ENCODE data around the gene KIRREL3. TPM values are rescaled to one million over a fixed set of nuclear protein-coding genes. Genes with fewer than 3 reads are reported as not detected.

Gene KIRREL3
- total RNA-seq, 2 donors from 2014 or later = not detected

GRCh38 chr11:126939552-126939951, 61.0 kb downstream of the KIRREL3 start:
- DNase-seq (ENCODE audit: low spot score in 2 of 2) = no peak
- no peak for ATAC-seq
- no peak overlapping the region for H3K27ac Mint-ChIP-seq
- H3K9me3 Mint-ChIP-seq = no peaks in the 10 kb centered on the region
- no peaks in the 10 kb centered on the region for H3K36me3 Mint-ChIP-seq

- no peak for ATAC-seq
- no peak for DNase-seq (ENCODE audit: low spot score in 2 of 2)
- Mint-ChIP-seq H3K27ac (no peak overlapping the region), H3K9me3 (no peaks in the 10 kb centered on the region), H3K36me3 (no peaks in the 10 kb centered on the region)
Observed at GRCh38 chr11:126938718-126939117, 61.9 kb downstream of the KIRREL3 start.

GRCh38 chr11:126930091-126930841, 70.3 kb downstream of the KIRREL3 start:
- no peak for ATAC-seq
- Mint-ChIP-seq H3K36me3 (no peaks in the 10 kb centered on the region), H3K27ac (no peak overlapping the region), H3K9me3 (no peaks in the 10 kb centered on the region)
- DNase-seq (ENCODE audit: low spot score in 2 of 2) = no peak

GRCh38 chr11:126929179-126930061, 71.2 kb downstream of the KIRREL3 start:
- DNase-seq (ENCODE audit: low spot score in 2 of 2) (no peak), ATAC-seq (no peak)
- H3K36me3 Mint-ChIP-seq = no peaks in the 10 kb centered on the region
- H3K9me3 Mint-ChIP-seq = no peaks in the 10 kb centered on the region
- H3K27ac Mint-ChIP-seq = no peak overlapping the region

- DNase-seq (ENCODE audit: low spot score in 2 of 2) = no peak
- Mint-ChIP-seq H3K9me3 (no peaks in the 10 kb centered on the region), H3K36me3 (no peaks in the 10 kb centered on the region), H3K27ac (no peak overlapping the region)
- ATAC-seq = no peak
Observed at GRCh38 chr11:126927623-126928022, 72.9 kb downstream of the KIRREL3 start.

GRCh38 chr11:126926376-126926791, 74.2 kb downstream of the KIRREL3 start:
- ATAC-seq = no peak
- Mint-ChIP-seq H3K27ac (no peak overlapping the region), H3K36me3 (no peaks in the 10 kb centered on the region), H3K9me3 (no peaks in the 10 kb centered on the region)
- DNase-seq (ENCODE audit: low spot score in 2 of 2) = no peak

- Mint-ChIP-seq H3K9me3 (no peaks in the 10 kb centered on the region), H3K36me3 (no peaks in the 10 kb centered on the region)
- ATAC-seq = peak in 1 of 2 donors; percentile 65
Observed at GRCh38 chr11:126925321-126926093, 75.1 kb downstream of the KIRREL3 start.

GRCh38 chr11:126924376-126925040, 76.1 kb downstream of the KIRREL3 start:
- Mint-ChIP-seq H3K27ac (no peak overlapping the region), H3K9me3 (no peaks in the 10 kb centered on the region), H3K36me3 (no peaks in the 10 kb centered on the region)
- no peak for ATAC-seq
- no peak for DNase-seq (ENCODE audit: low spot score in 2 of 2)

More at GRCh38 chr11:126925321-126926093, 75.1 kb downstream of the KIRREL3 start:
- DNase-seq (ENCODE audit: low spot score in 2 of 2) = no peak
- H3K27ac Mint-ChIP-seq = no peak overlapping the region

GRCh38 chr11:126920833-126921232, 79.7 kb downstream of the KIRREL3 start:
- Mint-ChIP-seq H3K27ac (no peak overlapping the region), H3K36me3 (no peaks in the 10 kb centered on the region), H3K9me3 (peaks cover 3% of the 10 kb centered on the region in 2 donors)
- DNase-seq (ENCODE audit: low spot score in 2 of 2) = no peak
- no peak for ATAC-seq

- Mint-ChIP-seq H3K9me3 (peaks cover 3% of the 10 kb centered on the region in 2 donors), H3K27ac (no peak overlapping the region), H3K36me3 (no peaks in the 10 kb centered on the region)
Observed at GRCh38 chr11:126919147-126919823, 81.3 kb downstream of the KIRREL3 start.

GRCh38 chr11:126918556-126918955, 82.0 kb downstream of the KIRREL3 start:
- ATAC-seq = no peak
- no peak for DNase-seq (ENCODE audit: low spot score in 2 of 2)
- Mint-ChIP-seq H3K36me3 (no peaks in the 10 kb centered on the region), H3K9me3 (peaks cover 3% of the 10 kb centered on the region in 2 donors), H3K27ac (no peak overlapping the region)

More at GRCh38 chr11:126919147-126919823, 81.3 kb downstream of the KIRREL3 start:
- ATAC-seq (no peak), DNase-seq (ENCODE audit: low spot score in 2 of 2) (no peak)

GRCh38 chr11:126917531-126918204, 82.9 kb downstream of the KIRREL3 start:
- peak overlapping the region in 1 of 2 donors; percentile 46 for H3K27ac Mint-ChIP-seq
- DNase-seq (ENCODE audit: low spot score in 2 of 2) (peak in 1 of 2 donors; percentile 27), ATAC-seq (peak; percentile 90 to 95)
- no peaks in the 10 kb centered on the region for H3K36me3 Mint-ChIP-seq
- peaks cover 3% of the 10 kb centered on the region in 2 donors for H3K9me3 Mint-ChIP-seq

- ATAC-seq (no peak), DNase-seq (ENCODE audit: low spot score in 2 of 2) (no peak)
- no peaks in the 10 kb centered on the region for H3K36me3 Mint-ChIP-seq
- H3K27ac Mint-ChIP-seq = no peak overlapping the region
- H3K9me3 Mint-ChIP-seq = peaks cover 3% of the 10 kb centered on the region in 2 donors
Observed at GRCh38 chr11:126915430-126915829, 85.1 kb downstream of the KIRREL3 start.

GRCh38 chr11:126914941-126915340, 85.6 kb downstream of the KIRREL3 start:
- no peaks in the 10 kb centered on the region for H3K36me3 Mint-ChIP-seq
- H3K27ac Mint-ChIP-seq = no peak overlapping the region
- DNase-seq (ENCODE audit: low spot score in 2 of 2) (no peak), ATAC-seq (no peak)
- peaks cover 3% of the 10 kb centered on the region in 2 donors for H3K9me3 Mint-ChIP-seq

GRCh38 chr11:126914166-126914565, 86.4 kb downstream of the KIRREL3 start:
- Mint-ChIP-seq H3K9me3 (peaks cover 3% of the 10 kb centered on the region in 2 donors), H3K36me3 (no peaks in the 10 kb centered on the region), H3K27ac (no peak overlapping the region)
- no peak for DNase-seq (ENCODE audit: low spot score in 2 of 2)
- ATAC-seq = no peak
